OCI-LY3 (cell line): ENCODE results near the gene FAM53A.

Experiments
- EZH2phosphoT487 ChIP-seq: fragments of 200-600 bp; shearing (Covaris generic); IDR thresholded peaks from 2 replicates; pipeline ENCODE4 v1.6.1; 2018; ENCODE audit warnings: antibody characterized with exemption, mixed run types, low read depth
- TF ChIP-seq, protein P1 (sequence below): fragments of 200-600, 300-600 bp; sonication (generic); IDR thresholded peaks from 2 replicates; pipeline ENCODE4 v1.5.1; 2014; ENCODE audit warnings: antibody characterized with exemption, low read length, low read depth

DNA sequence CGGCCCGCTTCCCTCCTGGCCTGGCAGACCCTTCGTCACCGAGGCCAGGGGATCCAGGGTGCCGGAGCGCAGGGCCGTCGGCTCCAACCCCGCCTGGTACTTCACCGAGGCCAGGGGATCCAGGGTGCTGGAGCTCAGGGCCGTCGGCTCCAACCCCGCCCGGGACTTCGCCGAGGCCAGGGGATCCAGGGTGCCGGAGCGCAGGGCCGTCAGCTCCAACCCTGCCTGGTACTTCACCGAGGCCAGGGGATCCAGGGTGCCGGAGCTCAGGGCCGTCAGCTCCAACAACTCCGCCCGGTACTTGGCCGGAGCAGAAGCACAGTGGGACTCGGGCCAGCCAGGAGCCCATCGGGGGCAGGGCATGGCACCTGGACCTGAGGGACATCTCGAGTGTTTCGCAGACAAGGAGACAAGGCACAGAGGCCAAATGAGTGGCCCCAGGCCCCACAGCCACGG, 85.1 kb downstream of the FAM53A start:
- TF ChIP-seq, protein P1, sequence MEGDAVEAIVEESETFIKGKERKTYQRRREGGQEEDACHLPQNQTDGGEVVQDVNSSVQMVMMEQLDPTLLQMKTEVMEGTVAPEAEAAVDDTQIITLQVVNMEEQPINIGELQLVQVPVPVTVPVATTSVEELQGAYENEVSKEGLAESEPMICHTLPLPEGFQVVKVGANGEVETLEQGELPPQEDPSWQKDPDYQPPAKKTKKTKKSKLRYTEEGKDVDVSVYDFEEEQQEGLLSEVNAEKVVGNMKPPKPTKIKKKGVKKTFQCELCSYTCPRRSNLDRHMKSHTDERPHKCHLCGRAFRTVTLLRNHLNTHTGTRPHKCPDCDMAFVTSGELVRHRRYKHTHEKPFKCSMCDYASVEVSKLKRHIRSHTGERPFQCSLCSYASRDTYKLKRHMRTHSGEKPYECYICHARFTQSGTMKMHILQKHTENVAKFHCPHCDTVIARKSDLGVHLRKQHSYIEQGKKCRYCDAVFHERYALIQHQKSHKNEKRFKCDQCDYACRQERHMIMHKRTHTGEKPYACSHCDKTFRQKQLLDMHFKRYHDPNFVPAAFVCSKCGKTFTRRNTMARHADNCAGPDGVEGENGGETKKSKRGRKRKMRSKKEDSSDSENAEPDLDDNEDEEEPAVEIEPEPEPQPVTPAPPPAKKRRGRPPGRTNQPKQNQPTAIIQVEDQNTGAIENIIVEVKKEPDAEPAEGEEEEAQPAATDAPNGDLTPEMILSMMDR = no peak
- no peak for TF ChIP-seq EZH2phosphoT487
